ENCODE measurements around the gene CAPZB.

The CAPZB gene

DNA sequence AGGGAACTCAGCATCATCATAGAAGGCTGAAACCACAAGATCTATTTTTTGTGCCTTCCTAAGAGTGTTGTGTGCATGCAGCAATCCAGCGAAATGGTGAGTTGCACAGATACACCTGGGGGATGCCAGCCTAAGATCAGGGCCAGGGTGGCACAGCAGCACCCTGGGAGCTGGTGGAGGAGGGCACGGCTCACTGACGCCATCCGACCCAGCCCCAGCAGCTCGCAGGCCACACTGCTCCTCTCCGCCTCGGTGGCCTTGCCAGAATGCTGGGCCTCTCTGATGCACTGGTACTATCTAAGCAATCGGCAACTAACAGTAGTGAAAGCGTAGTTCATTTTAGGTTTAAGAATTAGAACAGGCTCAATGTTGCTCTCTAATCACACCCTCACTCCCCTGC, 37.8 kb downstream of the CAPZB start:
- DNase-seq, result no peak

DNA sequence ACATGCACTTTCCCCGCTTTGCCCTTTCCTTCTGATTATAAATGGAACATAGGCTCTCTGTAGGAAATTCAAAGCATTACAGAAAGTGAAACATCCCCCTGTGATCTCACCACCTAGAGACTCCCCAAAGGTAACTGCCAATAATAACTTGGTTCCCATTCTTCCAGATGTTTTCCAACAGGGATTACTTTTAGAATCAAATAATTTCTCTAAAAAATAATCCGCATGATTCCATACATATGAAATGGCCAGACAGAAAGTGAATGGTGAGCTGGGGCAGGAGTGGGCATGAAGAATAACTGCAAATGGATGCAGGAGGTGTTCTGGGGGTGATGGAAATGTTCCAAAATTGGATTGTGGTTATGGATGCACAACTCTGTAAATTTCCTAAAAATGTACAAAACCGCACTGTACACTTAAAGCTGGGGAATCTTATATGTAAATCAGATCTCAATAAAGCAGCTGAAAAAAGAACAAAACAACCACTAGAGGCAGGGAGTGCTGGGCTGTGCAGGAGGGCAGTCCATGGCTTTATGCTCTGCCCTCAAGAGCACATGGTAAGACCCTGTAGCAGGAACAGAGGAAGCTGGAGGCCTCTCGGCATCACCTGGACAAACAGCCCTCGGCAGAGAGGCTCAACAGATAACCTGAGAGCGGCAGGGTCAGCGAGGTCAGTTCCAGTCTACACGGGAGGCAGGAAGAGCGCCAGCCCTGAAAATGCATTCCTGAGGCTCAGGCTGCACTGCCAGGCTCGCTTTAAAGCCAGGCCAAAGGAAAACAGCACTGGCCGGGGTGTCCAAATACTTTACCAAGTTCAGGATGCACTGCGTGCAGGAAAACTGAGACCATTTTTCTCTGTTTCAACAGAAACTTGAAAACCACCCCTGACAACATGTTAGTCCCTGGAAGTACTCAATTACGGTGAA, 39.7 kb downstream of the CAPZB start:
- DNase-seq, result no peak

DNA sequence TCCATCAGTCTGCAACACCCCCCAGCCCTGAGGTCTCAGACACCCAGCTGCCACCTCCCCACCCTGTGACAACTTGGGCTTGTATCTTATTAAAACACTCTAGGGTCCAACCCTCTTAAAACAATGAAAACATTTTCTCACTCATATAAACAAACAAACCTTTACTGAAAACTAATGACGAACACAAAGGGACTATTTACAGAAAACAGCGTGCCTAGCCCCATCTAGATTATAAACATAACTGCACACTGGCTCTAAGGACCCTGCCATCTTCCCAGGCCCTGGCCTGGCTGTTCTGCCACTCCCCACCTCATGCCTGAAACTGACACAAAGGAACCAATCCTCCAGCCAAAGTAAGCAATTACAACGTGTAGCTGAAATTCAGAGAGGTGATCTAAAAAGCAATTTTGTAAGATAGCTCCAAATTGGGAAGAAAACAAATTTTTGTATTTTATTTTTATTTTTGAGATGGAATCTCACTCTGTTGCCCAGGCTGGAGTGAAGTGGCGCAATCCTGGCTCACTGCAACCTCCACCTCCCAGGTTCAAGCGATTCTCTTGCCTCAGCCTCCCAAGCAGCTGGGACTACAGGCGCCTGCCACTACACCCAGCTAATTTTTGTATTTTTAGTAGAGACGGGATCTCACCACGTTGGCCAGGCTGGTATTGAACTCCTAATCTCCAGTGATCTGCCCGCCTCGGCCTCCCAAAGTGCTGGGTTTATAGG, 40.9 kb downstream of the CAPZB start:
- DNase-seq, result no peak

DNA sequence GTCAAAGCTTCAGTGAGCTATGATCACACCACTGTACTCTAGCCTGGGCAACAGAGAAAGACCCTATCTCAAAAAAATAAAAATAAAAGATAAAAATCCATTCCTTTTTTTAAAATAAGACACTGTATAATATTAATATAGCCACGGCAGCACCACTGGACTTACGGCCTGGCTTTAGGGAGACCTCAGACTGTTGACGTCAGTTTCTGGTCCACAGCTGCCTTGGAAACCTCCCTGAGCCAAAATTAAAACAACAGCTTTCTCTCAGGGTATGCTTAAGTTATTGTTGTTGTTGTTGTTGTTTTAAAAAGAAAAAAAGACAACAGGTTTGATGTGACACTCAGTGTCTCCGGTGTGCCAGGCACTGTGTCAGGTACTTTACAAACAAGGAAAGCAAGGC, 42.0 kb downstream of the CAPZB start:
- DNase-seq, result no peak

DNA sequence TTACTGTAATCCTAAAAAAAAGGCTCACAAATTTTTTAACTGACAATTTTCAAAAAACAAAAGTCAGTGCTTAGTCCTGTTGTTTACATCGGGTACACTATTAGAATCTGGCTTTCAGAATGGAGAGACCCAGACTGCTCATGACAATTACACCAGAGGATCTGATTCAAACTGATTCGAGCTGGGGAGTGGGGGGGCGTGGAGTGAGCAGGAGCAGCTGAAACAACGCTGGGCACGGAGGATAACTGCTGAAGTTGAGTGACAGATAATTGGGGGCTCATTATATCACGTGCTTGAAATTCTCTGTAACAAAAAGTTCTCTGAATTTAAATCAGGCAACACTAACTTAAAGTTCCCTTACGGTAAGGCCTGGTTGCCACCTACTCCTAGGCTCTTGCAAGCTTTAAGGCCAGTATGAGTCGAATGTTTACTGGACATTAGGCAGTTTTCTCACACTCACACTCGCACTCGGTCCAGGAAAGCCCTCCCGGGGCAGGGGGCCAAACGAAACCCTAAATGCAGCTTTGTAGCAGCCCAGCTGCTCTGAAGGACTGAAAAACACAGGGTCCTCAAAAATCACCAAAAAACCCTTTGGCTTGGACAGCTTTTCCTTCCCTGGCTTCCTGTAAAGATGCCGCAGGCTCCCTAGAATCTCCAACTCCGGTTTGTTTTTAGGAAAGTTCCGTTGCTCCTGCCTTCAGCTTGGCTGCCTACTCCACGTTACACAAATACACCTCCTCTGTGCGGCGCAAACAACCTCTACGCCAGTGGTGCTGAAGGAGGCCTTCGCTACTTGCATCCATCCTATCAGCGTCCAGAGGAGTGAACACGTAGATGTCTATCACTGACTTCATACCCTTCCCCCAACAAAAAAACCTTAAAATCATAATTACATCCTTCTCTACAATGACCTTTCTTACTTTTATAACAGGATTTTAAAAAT, 42.9 kb downstream of the CAPZB start:
- DNase-seq, result no peak

DNA sequence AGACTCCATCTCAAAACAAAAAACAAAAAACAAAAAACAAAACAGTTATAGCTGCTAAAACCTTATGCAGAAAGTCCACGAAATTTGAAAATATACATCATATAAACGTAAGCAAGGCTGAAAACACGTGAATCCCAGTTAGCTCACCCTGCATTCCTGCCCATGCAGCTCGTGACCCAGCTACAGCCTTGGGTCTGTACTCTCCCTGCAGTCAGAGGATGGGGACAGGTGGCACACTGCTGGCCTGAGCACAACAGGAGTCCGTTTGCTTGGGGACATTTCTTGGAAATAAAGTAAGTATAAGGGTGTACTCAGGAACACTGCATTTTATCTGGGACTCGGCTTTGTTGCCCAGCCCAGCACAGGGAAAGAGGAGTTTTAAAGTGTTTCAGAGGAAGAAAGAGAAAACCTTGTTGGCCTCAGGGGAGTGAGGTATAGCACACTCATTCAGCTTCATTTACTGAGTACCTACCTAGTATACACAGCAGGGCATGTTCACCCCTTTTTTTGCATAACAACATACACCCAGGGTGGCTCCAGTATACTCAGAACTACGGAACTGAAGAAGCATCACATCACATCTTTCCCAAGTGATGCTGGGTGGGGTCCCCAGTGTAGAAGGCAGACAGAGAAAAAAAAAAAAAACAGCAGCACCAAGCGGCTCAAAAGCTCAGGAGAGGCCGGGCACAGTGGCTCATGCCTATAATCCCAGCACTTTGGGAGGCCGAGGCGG, 44.1 kb downstream of the CAPZB start:
- DNase-seq, result no peak

DNA sequence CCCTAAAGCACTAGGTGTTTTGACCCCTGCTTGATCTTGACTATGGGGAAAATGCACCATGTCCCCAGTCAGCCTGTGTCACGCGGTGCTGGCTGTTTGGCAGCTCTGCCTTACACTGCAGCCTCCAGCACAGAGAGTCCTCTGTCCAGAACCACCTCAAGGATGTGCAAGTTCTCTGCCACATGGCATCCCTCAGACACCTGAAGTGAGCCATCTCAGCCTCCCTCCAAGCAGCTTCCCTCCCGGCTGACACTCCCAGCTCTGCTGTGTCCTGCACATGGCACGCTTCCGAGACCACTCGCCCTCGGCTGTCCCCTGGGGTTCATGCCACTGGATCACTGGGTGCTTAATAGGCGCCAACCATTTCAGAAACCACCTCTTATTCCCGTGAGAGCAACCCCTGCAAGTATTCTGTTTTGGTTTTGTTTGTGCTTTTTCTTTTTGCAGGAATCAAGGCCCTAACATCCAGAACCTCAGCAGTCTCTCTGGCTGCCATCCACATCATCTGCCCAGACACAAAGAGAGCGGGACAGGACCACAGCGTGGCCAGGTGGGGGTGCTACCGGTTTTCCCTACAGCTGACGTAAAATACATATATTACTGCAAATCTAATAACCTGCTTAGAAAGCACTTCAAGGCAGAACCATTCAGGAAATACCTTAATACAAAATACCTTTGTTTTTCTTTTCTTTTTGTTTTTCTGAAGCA, 45.7 kb downstream of the CAPZB start:
- peak; percentile 52 for DNase-seq

DNA sequence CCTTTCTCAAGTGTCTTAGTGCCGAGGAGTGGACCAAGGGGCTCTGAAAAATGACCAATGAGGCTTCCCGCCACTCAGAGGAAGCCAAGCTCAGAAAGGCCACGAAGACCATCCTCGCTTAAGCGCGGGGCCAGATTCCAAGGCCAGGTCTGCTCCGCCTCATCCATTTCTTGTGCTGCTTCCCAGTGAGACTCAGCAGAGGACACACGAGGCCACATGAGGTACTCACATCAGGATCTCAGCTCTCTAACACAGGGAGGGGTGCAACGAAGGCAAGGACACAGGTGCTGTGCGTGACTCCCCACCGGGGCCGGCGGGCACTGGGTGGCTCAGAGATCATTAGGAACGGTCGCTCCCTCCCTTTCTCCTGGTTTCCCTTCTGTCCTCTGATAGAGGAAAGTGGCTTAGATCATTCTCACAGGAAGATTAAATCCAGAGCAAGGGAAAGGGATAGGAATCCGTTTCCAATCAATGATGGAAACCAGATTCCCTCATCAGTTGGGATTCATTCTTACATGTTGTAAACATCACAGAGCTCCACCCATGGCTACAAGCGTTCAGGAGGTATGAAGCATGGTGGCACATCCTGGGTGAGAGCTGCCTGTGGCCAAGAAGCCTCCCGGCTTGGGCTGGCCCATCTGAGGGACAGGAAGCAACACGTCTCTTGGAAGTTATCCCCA, 46.7 kb downstream of the CAPZB start:
- no peak for DNase-seq

DNA sequence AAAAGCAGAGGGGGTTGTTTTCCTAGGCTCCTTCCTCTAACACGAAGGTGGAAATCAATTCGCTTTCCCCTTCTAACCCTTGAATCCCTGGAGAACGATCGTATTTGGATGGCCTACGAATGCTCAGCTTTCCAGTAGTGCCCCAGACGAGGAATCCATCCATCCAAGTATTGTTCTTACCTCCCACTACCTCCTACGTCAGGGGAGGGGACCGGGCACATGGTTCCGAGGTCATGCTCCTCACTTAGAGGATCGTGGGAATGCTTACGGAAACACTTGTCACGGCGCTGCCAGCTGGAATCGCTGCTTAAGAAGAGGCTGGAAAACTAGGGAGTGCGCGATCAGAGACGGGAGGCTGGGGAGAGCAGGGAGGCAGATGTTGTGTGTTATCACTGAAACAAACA, 47.4 kb downstream of the CAPZB start:
- no peak for DNase-seq

DNA sequence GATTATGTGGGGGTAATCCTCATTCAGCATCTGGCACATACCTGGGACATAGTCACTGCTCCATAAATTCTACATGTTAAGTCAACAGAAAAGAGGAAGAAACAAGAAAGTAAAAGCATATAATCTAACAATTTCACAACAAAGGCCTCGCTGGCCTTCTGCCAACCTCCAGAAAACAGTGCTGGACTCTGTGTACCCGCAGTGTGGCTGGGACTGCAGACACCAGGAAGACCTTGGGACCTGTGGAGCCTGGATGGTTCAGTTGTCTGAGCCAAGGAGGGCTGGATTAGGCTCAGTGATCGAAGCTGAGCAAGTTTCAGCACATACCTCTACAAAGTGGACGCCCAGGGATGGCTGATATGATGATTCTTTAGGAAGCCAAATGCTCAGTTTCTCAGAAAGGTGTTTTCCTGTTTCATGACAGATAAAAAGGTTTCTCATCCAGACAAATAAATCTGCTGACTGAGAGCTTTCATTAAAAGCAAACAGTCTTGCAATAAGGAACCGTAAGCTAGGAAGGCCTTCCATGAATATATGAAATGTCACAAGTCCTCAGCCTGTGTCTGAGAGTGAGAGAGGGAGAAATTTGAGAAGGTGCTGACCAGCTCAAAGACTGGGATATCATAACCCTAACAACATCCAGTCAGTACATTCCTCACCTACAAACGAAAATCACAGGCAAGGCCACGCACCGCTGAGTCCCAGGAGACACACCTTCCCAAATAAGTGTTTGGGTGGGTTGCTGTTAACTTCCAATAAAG, 48.4 kb downstream of the CAPZB start:
- DNase-seq, result no peak

DNA sequence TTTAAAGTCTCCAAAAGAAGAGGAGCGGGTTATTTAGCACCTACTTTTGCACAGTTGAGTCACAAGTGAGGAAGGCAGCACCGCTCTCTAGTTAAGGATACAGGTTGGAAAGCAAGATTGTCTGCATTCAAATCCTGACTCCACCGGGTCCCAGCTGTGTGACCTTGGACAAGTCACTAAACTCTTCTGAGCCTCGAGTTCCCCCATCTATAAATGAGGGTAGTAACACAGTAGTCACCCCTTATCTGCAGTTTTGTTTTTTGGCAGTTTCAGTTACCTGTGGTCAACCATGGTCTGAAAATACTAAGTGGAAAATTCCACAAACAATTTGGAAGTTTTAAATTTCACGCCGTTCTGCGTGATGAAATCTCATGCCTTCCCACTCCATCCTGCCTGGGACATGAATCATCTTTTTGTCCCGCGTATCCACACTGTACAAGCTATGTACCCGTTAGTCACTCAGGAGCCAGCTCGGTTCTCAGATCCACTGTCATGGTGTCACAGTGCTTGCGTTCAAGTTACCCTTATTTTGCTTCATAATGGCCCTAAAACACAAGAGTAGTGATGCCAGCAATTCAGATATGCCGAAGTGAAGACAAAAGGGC, 49.4 kb downstream of the CAPZB start:
- no peak for DNase-seq

DNA sequence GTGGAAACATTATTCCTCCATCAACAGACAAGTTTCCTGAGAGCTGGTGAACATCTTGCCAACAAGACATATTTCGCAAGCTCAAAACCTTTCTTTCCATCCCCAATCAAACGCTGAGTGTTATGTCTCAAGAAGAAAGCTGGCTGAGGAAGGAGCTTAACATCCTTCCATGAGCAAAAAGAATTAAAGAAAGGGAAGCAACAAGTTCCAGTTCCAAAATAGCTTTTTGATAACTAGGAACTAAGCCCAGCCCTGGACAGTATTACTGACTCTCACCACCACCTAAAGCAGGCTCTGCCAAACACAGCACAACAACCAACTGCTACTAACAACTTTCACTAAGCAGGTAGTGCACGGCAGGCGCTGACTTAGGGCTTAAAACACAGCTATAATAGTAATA, 50.2 kb downstream of the CAPZB start:
- DNase-seq, result no peak

DNA sequence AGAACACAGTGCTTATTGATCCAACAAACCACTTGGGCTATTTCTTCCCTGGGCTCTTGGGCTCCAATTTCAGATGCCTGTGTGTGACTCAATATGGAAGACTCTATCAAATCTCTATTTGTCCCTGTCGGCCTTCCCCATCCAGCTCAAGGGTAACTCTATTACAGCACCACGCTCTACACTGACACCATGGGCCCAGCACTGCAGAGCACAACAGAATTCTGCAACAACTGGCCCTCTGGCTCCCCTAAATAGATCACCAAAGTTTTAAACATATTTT, 51.7 kb downstream of the CAPZB start:
- DNase-seq, result no peak

DNA sequence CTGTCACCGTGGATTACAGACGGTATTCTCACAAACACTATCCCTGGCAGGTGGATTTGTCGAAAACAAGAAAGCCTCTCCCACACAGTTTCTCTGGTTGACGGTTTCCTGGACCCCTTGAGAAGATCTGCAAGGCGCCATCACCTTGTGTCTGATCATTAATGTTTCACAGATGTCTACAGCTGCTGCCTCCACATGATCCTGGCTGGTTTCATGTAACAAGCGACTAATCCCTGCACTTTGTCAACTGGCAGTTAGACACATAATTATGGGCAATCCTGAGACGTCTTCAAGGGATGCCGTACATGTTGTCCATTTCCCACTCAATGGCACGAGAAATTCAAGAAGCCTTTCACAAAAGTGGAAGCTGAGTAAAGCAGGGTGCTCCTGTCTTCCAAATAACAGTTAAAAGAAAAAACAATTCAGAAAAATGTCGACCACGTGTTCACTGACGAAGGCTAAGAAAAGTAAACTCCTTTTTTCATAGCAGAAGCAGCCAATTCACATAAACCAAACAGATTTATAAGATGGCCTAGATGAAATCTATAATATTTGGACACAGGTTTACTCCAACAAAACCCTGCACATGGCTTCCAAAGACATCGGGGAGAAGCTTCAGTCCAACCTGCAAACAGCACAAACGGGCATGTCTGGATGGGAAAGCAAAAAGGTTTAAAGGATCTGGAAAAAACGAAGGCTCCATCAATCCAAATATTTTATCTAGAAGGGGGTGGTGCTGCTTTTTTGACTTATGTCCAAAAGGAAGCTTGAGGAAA, 52.2 kb downstream of the CAPZB start:
- no peak for DNase-seq

DNA sequence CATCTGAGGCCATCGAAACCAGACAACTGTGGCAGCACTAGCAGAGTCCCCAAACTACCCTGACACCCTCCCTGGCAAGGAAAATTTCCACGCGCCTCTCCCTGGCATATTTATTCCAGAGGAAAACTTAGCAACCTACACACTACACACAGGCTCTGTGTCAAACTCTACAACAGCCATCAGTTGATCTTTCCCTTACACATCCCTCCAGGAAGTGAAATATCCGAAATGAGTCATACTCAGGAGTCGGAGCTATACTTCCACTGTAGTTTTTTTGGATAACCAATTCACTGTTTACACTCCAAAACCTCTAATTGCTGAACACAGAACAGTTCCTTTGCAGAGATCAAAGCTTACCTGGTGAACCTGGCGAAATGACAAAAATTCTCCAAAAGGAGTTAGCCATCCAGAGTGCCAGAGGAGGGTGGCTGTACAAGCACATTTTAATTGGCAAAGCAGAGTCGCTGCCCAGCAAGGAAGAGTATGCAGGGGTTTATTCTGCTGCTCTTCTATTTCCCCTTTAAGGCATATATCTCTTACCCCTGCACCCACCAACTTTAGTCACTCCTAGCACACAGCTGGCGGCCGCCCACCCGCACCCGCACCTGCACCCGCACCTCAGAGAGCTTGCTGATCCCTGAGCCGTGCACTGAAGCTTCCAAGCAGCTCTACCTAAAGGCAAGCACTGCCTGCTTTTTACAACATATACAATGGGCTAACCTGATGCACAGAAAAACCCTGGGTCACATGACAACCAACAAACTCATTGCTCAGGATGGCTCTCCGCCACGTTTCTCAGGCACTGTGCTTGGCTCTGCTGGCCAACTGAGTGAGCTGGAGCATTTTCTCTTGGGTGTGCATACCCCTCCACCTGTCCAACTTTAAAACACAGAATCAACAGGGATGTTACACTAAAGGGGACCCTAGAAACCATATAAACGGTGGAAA, 54.9 kb downstream of the CAPZB start:
- DNase-seq, result no peak

DNA sequence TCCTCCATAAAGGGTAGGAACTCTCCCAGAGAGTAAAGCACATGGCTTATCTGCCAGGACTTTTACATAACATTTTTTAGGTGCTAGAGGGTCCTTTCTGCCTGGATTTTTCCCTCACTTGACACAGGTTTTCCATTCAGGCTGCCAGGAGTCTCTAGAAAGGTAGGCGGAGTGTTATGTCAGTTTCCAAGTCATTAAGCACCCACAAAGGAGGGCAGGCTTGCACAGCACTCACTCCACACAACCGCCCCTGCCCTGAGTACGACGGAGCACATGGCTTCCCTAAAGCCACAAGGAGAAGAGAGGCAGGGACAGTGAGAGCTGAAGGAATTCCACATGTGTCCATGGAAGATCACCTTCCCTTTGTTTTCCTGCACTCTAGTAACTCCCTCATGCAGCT, 55.7 kb downstream of the CAPZB start:
- DNase-seq, result no peak

DNA sequence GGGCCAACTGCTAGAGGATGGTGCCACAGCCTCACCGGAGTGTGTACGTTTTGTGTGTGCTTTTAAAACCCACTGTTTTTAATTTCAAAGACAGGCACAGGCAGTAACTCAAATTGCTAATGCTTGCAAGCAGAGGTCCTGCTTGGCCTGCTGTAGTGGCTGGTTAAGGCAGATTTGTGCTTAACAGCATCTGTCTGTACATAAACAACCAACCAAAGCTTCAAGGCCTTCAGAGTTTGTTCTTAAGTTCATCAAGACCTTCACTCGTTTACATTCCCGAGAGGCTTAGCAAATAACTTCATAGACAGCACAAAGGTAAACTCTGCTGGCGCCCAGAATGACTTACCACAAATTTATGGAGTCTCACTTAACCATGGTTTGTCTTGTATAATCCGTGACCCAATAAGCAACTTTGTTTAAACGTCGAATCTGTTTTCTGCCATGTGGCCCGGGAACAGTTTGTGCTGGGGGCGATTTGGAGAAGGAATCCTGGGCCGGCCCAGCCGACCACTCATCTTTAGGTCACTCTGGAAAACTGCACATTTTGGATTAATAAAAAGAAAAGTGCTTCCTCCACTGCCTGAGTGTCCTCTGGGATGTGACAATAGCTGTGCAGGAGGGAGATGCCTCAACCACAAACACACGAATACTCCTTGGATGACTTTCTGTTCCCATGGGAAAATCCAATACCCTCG, 58.1 kb downstream of the CAPZB start:
- DNase-seq, result no peak

Measured in activated CD8-positive, alpha-beta memory T cell treated with anti-CD3 and anti-CD28 coated beads, Interleukin-2, amount 50 U/mL, for 4 hours (primary cell).